GM23248 (cell line): ENCODE measurements around the gene OR4E2. TPM values are rescaled to one million over a fixed set of nuclear protein-coding genes. Genes with fewer than 3 reads are reported as not detected.

Experiments used
- DNase-seq: peaks from one replicate; pipeline ENCODE4 v3.0.0-alpha.2; 2015
- H2AFZ ChIP-seq: fragments of 200-600 bp; sonication (generic); 2 replicates; pipeline ENCODE4 v1.6.1; 2016; ENCODE audit warnings: antibody characterized with exemption
- H3F3A ChIP-seq: fragments of 200-600 bp; sonication (generic); 2 replicates; pipeline ENCODE4 v1.6.1; 2016; ENCODE audit warnings: mild to moderate bottlenecking, antibody characterized with exemption, mixed run types; ENCODE audit not compliant: insufficient read depth
- H3K27ac ChIP-seq: fragments of 200-600 bp; sonication (generic); 2 replicates; pipeline ENCODE4 v1.5.1; 2016; ENCODE audit warnings: mild to moderate bottlenecking
- H3K27me3 ChIP-seq: fragments of 200-600 bp; sonication (generic); replicated peaks from 2 replicates; pipeline ENCODE4 v1.6.1; 2016; ENCODE audit warnings: mild to moderate bottlenecking; ENCODE audit not compliant: insufficient read depth
- H3K36me3 ChIP-seq: fragments of 200-600 bp; sonication (generic); 2 replicates; pipeline ENCODE4 v1.6.1; 2016; ENCODE audit warnings: low read depth, mild to moderate bottlenecking
- H3K4me1 ChIP-seq: fragments of 200-600 bp; sonication (generic); 2 replicates; pipeline ENCODE4 v1.6.1; 2016; ENCODE audit warnings: mild to moderate bottlenecking; ENCODE audit not compliant: insufficient read depth
- H3K4me2 ChIP-seq: fragments of 200-600 bp; sonication (generic); one replicate; pipeline ENCODE4 v1.6.1; 2016; ENCODE audit warnings: mild to moderate bottlenecking; ENCODE audit not compliant: unreplicated experiment
- H3K4me3 ChIP-seq: fragments of 200-600 bp; sonication (generic); 2 replicates; pipeline ENCODE4 v1.5.1; 2016; ENCODE audit warnings: mild to moderate bottlenecking
- H3K79me2 ChIP-seq: fragments of 200-600 bp; sonication (generic); 2 replicates; pipeline ENCODE4 v1.6.1; 2016; ENCODE audit warnings: mild to moderate bottlenecking; ENCODE audit not compliant: insufficient read depth
- H3K9ac ChIP-seq: fragments of 200-600 bp; sonication (generic); 2 replicates; pipeline ENCODE4 v1.6.1; 2016; ENCODE audit warnings: mild to moderate bottlenecking
- H3K9me2 ChIP-seq: fragments of 200-600 bp; sonication (generic); 2 replicates; pipeline ENCODE4 v1.6.1; 2016; ENCODE audit warnings: mixed run types, mild to moderate bottlenecking, moderate library complexity; ENCODE audit not compliant: insufficient read depth
- H3K9me3 ChIP-seq: fragments of 200-600 bp; sonication (generic); one replicate; pipeline ENCODE4 v1.6.1; 2017; ENCODE audit warnings: low read depth
- H4K20me1 ChIP-seq: fragments of 200-600 bp; sonication (generic); 2 replicates; pipeline ENCODE4 v1.6.0; 2016; ENCODE audit not compliant: insufficient read depth
- EZH2 ChIP-seq: fragments of 200-600 bp; sonication (generic); IDR thresholded peaks from 2 replicates; pipeline ENCODE4 v1.6.1; 2018; ENCODE audit warnings: antibody characterized with exemption, mild to moderate bottlenecking; ENCODE audit not compliant: insufficient read depth, poor library complexity, severe bottlenecking
- EZH2phosphoT487 ChIP-seq: fragments of 200-600 bp; sonication (generic); IDR thresholded peaks from 2 replicates; pipeline ENCODE4 v1.6.1; 2018; ENCODE audit warnings: antibody characterized with exemption, moderate library complexity, mild to moderate bottlenecking, low read depth; ENCODE audit not compliant: insufficient read depth
- WGBS, 2 experiments: methylation state at CpG; one replicate each; pipeline ENCODE4 v1.1.6; 2015 to 2017; ENCODE audit warnings: low lambda C conversion rate in 2 of 2, low coverage in 1 of 2; ENCODE audit errors: missing lambda C conversion rate in 2 of 2; 5-methylcytosine and 5-hydroxymethylcytosine counted together
- in situ Hi-C: fragments of 300-500 bp; cut with MboI; formaldehyde crosslinking; loops from 2 replicates; pipeline ENCODE4 v1.15.0; 2020
- polyA plus RNA-seq: library from polyadenylated mRNA; unstranded; fragments of >200 nt; fragmentation: Nextera tagmentation; extraction: Ambion mirVana; gene quantifications from 2 replicates; pipeline ENCODE4 v1.2.1, GENCODE V29; 2016
- total RNA-seq: library from RNA; depleted of rRNA; stranded (reverse); fragments of >200 nt; shearing (Covaris generic); gene quantifications from 2 replicates; pipeline ENCODE4 v1.2.3, GENCODE V29; 2014

The OR4E2 gene
- total and polyA plus RNA-seq, 2 experiments from 2014 or later: not detected

GRCh38 chr14:21643407-21643806 is 10.2 kb upstream of the OR4E2 start:
- in situ Hi-C loops: no loop called here

GRCh38 chr14:21647380-21647779 is 6.3 kb upstream of the OR4E2 start:
- Histone ChIP-seq H3K27me3 (no peaks in the 10 kb centered on the region; the same call in 1 of the 2 replicates), H3K4me2 (no peak overlapping the region), H3K36me3 (no peaks in the 10 kb centered on the region), H3K79me2 (no peaks in the 10 kb centered on the region), H3K9ac (no peak overlapping the region), H3K9me2 (no peaks in the 10 kb centered on the region), H3K9me3 (no peaks in the 10 kb centered on the region), H3F3A (no peaks in the 10 kb centered on the region), H2AFZ (no peak overlapping the region), H3K4me1 (no peaks in the 10 kb centered on the region), H4K20me1 (no peaks in the 10 kb centered on the region), H3K4me3 (no peak overlapping the region), H3K27ac (no peak overlapping the region)
- DNase-seq: peak; percentile 2
- TF ChIP-seq EZH2 (no peak), EZH2phosphoT487 (no peak)
- in situ Hi-C loops: no loop called here

More at GRCh38 chr14:21643407-21643806, 10.2 kb upstream of the OR4E2 start:
- Histone ChIP-seq H3K36me3 (no peaks in the 10 kb centered on the region), H3K4me2 (no peak overlapping the region), H2AFZ (no peak overlapping the region), H3K4me1 (no peaks in the 10 kb centered on the region), H3K9me3 (no peaks in the 10 kb centered on the region), H3K27ac (no peak overlapping the region), H4K20me1 (no peaks in the 10 kb centered on the region), H3K9ac (no peak overlapping the region), H3F3A (no peaks in the 10 kb centered on the region), H3K4me3 (no peak overlapping the region), H3K27me3 (no peaks in the 10 kb centered on the region; the same call in 1 of the 2 replicates), H3K9me2 (no peaks in the 10 kb centered on the region), H3K79me2 (no peaks in the 10 kb centered on the region)
- DNase-seq: no peak
- TF ChIP-seq EZH2phosphoT487 (no peak), EZH2 (no peak)
- 14 to 16% methylated on average over 5 of the region's 5 CpGs for WGBS, 2 experiments

GRCh38 chr14:21652209-21652808 is 1.3 kb upstream of the OR4E2 start:
- H3K9me3 ChIP-seq: no peaks in the 10 kb centered on the region
- no peak overlapping the region for H3K4me3 ChIP-seq
- no peaks in the 10 kb centered on the region for H3K27me3 ChIP-seq
- 4 to 7% methylated on average over 1 of the region's 1 CpG for WGBS, 2 experiments
- H4K20me1 ChIP-seq: no peaks in the 10 kb centered on the region
- H3K4me1 ChIP-seq: no peaks in the 10 kb centered on the region
- TF ChIP-seq EZH2: no peak
- no peak for TF ChIP-seq EZH2phosphoT487
- H3K4me2 ChIP-seq: no peak overlapping the region
- in situ Hi-C loops: no loop called here
- H3K36me3 ChIP-seq: no peaks in the 10 kb centered on the region
- H3F3A ChIP-seq: no peaks in the 10 kb centered on the region
- no peak overlapping the region for H3K27ac ChIP-seq
- no peaks in the 10 kb centered on the region for H3K9me2 ChIP-seq
- no peak overlapping the region for H3K9ac ChIP-seq
- no peak for DNase-seq
- H2AFZ ChIP-seq: no peak overlapping the region
- H3K79me2 ChIP-seq: no peaks in the 10 kb centered on the region

GRCh38 chr14:21654215-21654614 is 580 bp downstream of the OR4E2 start:
- in situ Hi-C loops: no loop called here
- WGBS, 2 experiments: 35 to 49% methylated on average over 5 of the region's 5 CpGs

More at GRCh38 chr14:21654215-21654614, 580 bp downstream of the OR4E2 start:
- no peak overlapping the region for H3K9ac ChIP-seq
- H3K27ac ChIP-seq: no peak overlapping the region
- no peaks in the 10 kb centered on the region for H3K79me2 ChIP-seq
- TF ChIP-seq EZH2 (no peak), EZH2phosphoT487 (no peak)
- no peaks in the 10 kb centered on the region for H3K9me2 ChIP-seq
- no peaks in the 10 kb centered on the region for H3K9me3 ChIP-seq
- H3K27me3 ChIP-seq: no peaks in the 10 kb centered on the region
- no peak overlapping the region for H3K4me3 ChIP-seq
- no peak overlapping the region for H2AFZ ChIP-seq
- H3K4me2 ChIP-seq: no peak overlapping the region
- no peaks in the 10 kb centered on the region for H3K4me1 ChIP-seq
- no peaks in the 10 kb centered on the region for H3K36me3 ChIP-seq
- DNase-seq: no peak
- H4K20me1 ChIP-seq: no peaks in the 10 kb centered on the region
- H3F3A ChIP-seq: no peaks in the 10 kb centered on the region
